ENCODE results near the gene PTPRD. TPM values are rescaled to one million over a fixed set of nuclear protein-coding genes. Genes with fewer than 3 reads are reported as not detected.

PTPRD gene
- total RNA-seq, 1 experiment from 2014 or later: 32.5 TPM

- no peaks in the 10 kb centered on the region for H4K20me1 ChIP-seq (ENCODE audit: control insufficient read depth, insufficient read depth, insufficient read length)
- no peak overlapping the region for H3K56ac ChIP-seq (ENCODE audit: insufficient read length, low read depth, low read length)
- Mint-ChIP-seq H3K27ac (peak overlapping the region; percentile 6 to 55 (median 23); a peak in 3 of 7 replicates), H3K4me3 (no peak overlapping the region; a peak in 1 of 5 replicates), H3K4me1 (peaks cover 48% of the 10 kb centered on the region in 2 experiments), H3K9me3 (no peaks in the 10 kb centered on the region), H3K27me3 (ENCODE audit: low read depth) (no peaks in the 10 kb centered on the region), H3K36me3 (ENCODE audit: insufficient read depth in 1 of 3, low read depth in 3 of 3) (no peaks in the 10 kb centered on the region; a peak in 1 of 7 replicates)
- no peak overlapping the region for H3K27ac ChIP-seq (ENCODE audit: insufficient read length, low read depth, low read length)
- H3K14ac ChIP-seq (ENCODE audit: insufficient read depth, low read length): no peak overlapping the region
- H3T11ph ChIP-seq (ENCODE audit: low read length): no peak overlapping the region
- H3K18ac ChIP-seq (ENCODE audit: insufficient read length, low read depth, low read length): no peak overlapping the region
- no peak overlapping the region for H4K8ac ChIP-seq (replicated peaks; ENCODE audit: insufficient read length, low read depth, low read length)
- H3K9ac ChIP-seq (ENCODE audit: extremely low read depth, insufficient read length, low read length): no peak overlapping the region
- no peak overlapping the region for H2BK120ac ChIP-seq (ENCODE audit: low read depth, low read length, poor library complexity, severe bottlenecking)
- H2AK5ac ChIP-seq (ENCODE audit: insufficient read length, low read length): no peak overlapping the region
- H3K27me3 ChIP-seq (ENCODE audit: insufficient read depth, low read length): no peaks in the 10 kb centered on the region
- H2AFZ ChIP-seq (ENCODE audit: low read length): no peak overlapping the region
- peak; percentile 57 for DNase-seq
- no peaks in the 10 kb centered on the region for H3K23me2 ChIP-seq (ENCODE audit: insufficient read length, low read depth, low read length, poor library complexity, severe bottlenecking)
- WGBS (ENCODE audit: extremely low coverage, insufficient read length, low lambda C conversion rate): no CpG with 5 or more reads among the region's 5 CpGs
- H2BK12ac ChIP-seq (ENCODE audit: insufficient read length, low read depth, low read length): no peak overlapping the region
- no peak overlapping the region for H3K4ac ChIP-seq (ENCODE audit: low read depth, low read length)
- no peak overlapping the region for H3K23ac ChIP-seq (ENCODE audit: insufficient read length, low read depth, low read length)
- H3K9me3 ChIP-seq (ENCODE audit: control insufficient read depth, low read depth, low read length): no peaks in the 10 kb centered on the region
- H3K79me2 ChIP-seq (ENCODE audit: insufficient read depth, low read length): no peaks in the 10 kb centered on the region
- TF ChIP-seq, protein P1, sequence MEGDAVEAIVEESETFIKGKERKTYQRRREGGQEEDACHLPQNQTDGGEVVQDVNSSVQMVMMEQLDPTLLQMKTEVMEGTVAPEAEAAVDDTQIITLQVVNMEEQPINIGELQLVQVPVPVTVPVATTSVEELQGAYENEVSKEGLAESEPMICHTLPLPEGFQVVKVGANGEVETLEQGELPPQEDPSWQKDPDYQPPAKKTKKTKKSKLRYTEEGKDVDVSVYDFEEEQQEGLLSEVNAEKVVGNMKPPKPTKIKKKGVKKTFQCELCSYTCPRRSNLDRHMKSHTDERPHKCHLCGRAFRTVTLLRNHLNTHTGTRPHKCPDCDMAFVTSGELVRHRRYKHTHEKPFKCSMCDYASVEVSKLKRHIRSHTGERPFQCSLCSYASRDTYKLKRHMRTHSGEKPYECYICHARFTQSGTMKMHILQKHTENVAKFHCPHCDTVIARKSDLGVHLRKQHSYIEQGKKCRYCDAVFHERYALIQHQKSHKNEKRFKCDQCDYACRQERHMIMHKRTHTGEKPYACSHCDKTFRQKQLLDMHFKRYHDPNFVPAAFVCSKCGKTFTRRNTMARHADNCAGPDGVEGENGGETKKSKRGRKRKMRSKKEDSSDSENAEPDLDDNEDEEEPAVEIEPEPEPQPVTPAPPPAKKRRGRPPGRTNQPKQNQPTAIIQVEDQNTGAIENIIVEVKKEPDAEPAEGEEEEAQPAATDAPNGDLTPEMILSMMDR (conservative IDR thresholded peaks at IDR 0.05): no peak
- H4K91ac ChIP-seq (ENCODE audit: insufficient read length, low read depth, low read length): no peak overlapping the region
- peaks cover 7% of the 10 kb centered on the region; the same call in 1 of the 2 replicates for H3K4me1 ChIP-seq (ENCODE audit: insufficient read depth, low read length)
- no peak overlapping the region for H2BK20ac ChIP-seq (ENCODE audit: low read depth, low read length, poor library complexity, severe bottlenecking)
- H4K5ac ChIP-seq (ENCODE audit: insufficient read length, low read depth, low read length): no peak overlapping the region
- no peak overlapping the region for H2BK15ac ChIP-seq (ENCODE audit: low read depth, low read length)
- no peak overlapping the region for H3K4me2 ChIP-seq (ENCODE audit: insufficient read depth, insufficient read length, low read length)
- no peaks in the 10 kb centered on the region for H3K79me1 ChIP-seq (ENCODE audit: insufficient read depth, low read depth, low read length, poor library complexity, severe bottlenecking)
- H2BK5ac ChIP-seq (ENCODE audit: insufficient read length, low read length): no peak overlapping the region
These were observed 1878.0 kb downstream of the PTPRD start for GRCh38 chr9:8734760-8735159.

Data from H9 (cell line).